Stimulated activated naive B cell treated with anti-CD40 and anti-IgM and Interleukin-4, amounts not matched to agents 10 μg/mL and 1 μg/mL and 100 μg/mL, for 72 hours (primary cell): Measurements from ENCODE around the gene CERS3.

Experiments
- ATAC-seq, 2 donors: fragments of 150-1000 bp; cut with Tn5 transposase; replicated peaks; 2 replicates each; pipeline ENCODE4 v1.10.0; 2021; ENCODE audit warnings: moderate library complexity in 1 of 2
- DNase-seq: peaks from one replicate; pipeline ENCODE4 v3.0.0; 2021
- H3K27ac Mint-ChIP-seq: one replicate; pipeline ENCODE4 v1.8.0; 2022; ENCODE audit warnings: mild to moderate bottlenecking, mixed read lengths
- H3K27me3 Mint-ChIP-seq, 2 donors: one replicate each; pipeline ENCODE4 v1.8.0; 2022; ENCODE audit warnings: mixed read lengths in 2 of 2
- H3K36me3 Mint-ChIP-seq, 2 donors: one replicate each; pipeline ENCODE4 v1.8.0; 2022; ENCODE audit warnings: mixed read lengths in 2 of 2, mild to moderate bottlenecking in 1 of 2
- H3K4me1 Mint-ChIP-seq, 2 donors: one replicate each; pipeline ENCODE4 v1.8.0; 2022; ENCODE audit warnings: mixed read lengths in 2 of 2, mild to moderate bottlenecking in 1 of 2
- H3K4me3 Mint-ChIP-seq, 2 donors: one replicate each; pipeline ENCODE4 v1.8.0; 2022; ENCODE audit warnings: mild to moderate bottlenecking in 2 of 2, mixed read lengths in 2 of 2, moderate library complexity in 1 of 2
- H3K9me3 Mint-ChIP-seq, 2 donors: one replicate each; pipeline ENCODE4 v1.8.0; 2022; ENCODE audit warnings: mixed read lengths in 2 of 2, mild to moderate bottlenecking in 1 of 2

The CERS3 gene

GRCh38 chr15:100517846-100518245 is 10.9 kb downstream of the CERS3 start:
- H3K36me3 Mint-ChIP-seq = no peaks in the 10 kb centered on the region
- no peak overlapping the region for H3K27ac Mint-ChIP-seq
- peaks cover 1 to 39% of the 10 kb centered on the region in 2 donors for H3K27me3 Mint-ChIP-seq
- peaks cover 0 to under 1% of the 10 kb centered on the region in 2 donors for H3K9me3 Mint-ChIP-seq
- DNase-seq (no peak), ATAC-seq (no peak)
- no peak overlapping the region for H3K4me3 Mint-ChIP-seq
- peaks cover 3 to 8% of the 10 kb centered on the region in 2 donors for H3K4me1 Mint-ChIP-seq

- ATAC-seq (no peak), DNase-seq (no peak)
- Mint-ChIP-seq H3K9me3 (no peaks in the 10 kb centered on the region), H3K27me3 (peaks cover 0 to 36% of the 10 kb centered on the region in 2 donors), H3K36me3 (no peaks in the 10 kb centered on the region), H3K4me3 (no peak overlapping the region), H3K4me1 (peaks cover 3 to 8% of the 10 kb centered on the region in 2 donors), H3K27ac (no peak overlapping the region)
Measured at GRCh38 chr15:100516643-100517512, 11.9 kb downstream of the CERS3 start.

GRCh38 chr15:100515758-100516157 is 13.0 kb downstream of the CERS3 start:
- Mint-ChIP-seq H3K36me3 (no peaks in the 10 kb centered on the region), H3K27me3 (peaks cover 0 to 36% of the 10 kb centered on the region in 2 donors), H3K27ac (no peak overlapping the region), H3K4me3 (no peak overlapping the region), H3K4me1 (peaks cover 3 to 8% of the 10 kb centered on the region in 2 donors), H3K9me3 (no peaks in the 10 kb centered on the region)
- ATAC-seq (no peak), DNase-seq (no peak)

- no peak overlapping the region for H3K4me3 Mint-ChIP-seq
- no peak overlapping the region for H3K27ac Mint-ChIP-seq
- H3K27me3 Mint-ChIP-seq = peaks cover 14 to 24% of the 10 kb centered on the region in 2 donors
- DNase-seq = no peak
- no peaks in the 10 kb centered on the region for H3K9me3 Mint-ChIP-seq
- no peaks in the 10 kb centered on the region for H3K4me1 Mint-ChIP-seq
- ATAC-seq = no peak
- H3K36me3 Mint-ChIP-seq = no peaks in the 10 kb centered on the region
Measured at GRCh38 chr15:100508641-100509300, 20.0 kb downstream of the CERS3 start.

GRCh38 chr15:100502651-100503050 is 26.1 kb downstream of the CERS3 start:
- H3K36me3 Mint-ChIP-seq = no peaks in the 10 kb centered on the region
- H3K9me3 Mint-ChIP-seq = peaks cover 0 to 2% of the 10 kb centered on the region in 2 donors
- H3K4me1 Mint-ChIP-seq = no peaks in the 10 kb centered on the region
- DNase-seq (no peak), ATAC-seq (no peak)
- H3K27ac Mint-ChIP-seq = no peak overlapping the region
- no peak overlapping the region for H3K4me3 Mint-ChIP-seq
- H3K27me3 Mint-ChIP-seq = peaks cover 13 to 23% of the 10 kb centered on the region in 2 donors

- Mint-ChIP-seq H3K27ac (no peak overlapping the region), H3K4me1 (no peaks in the 10 kb centered on the region), H3K36me3 (no peaks in the 10 kb centered on the region), H3K27me3 (peaks cover 15 to 24% of the 10 kb centered on the region in 2 donors), H3K9me3 (peaks cover 0 to 2% of the 10 kb centered on the region in 2 donors), H3K4me3 (no peak overlapping the region)
- ATAC-seq (no peak), DNase-seq (no peak)
Measured at GRCh38 chr15:100501117-100501516, 27.6 kb downstream of the CERS3 start.

- Mint-ChIP-seq H3K4me1 (no peaks in the 10 kb centered on the region), H3K27me3 (peaks cover 15 to 19% of the 10 kb centered on the region in 2 donors), H3K36me3 (no peaks in the 10 kb centered on the region), H3K9me3 (peaks cover 0 to 2% of the 10 kb centered on the region in 2 donors), H3K27ac (no peak overlapping the region), H3K4me3 (no peak overlapping the region)
- DNase-seq = no peak
- no peak for ATAC-seq
Measured at GRCh38 chr15:100500226-100500990, 28.3 kb downstream of the CERS3 start.

- no peak for DNase-seq
- peaks cover 9 to 12% of the 10 kb centered on the region in 2 donors for H3K27me3 Mint-ChIP-seq
- H3K36me3 Mint-ChIP-seq = no peaks in the 10 kb centered on the region
- no peaks in the 10 kb centered on the region for H3K4me1 Mint-ChIP-seq
- no peak overlapping the region for H3K4me3 Mint-ChIP-seq
- no peak for ATAC-seq
- no peaks in the 10 kb centered on the region for H3K9me3 Mint-ChIP-seq
- no peak overlapping the region for H3K27ac Mint-ChIP-seq
Measured at GRCh38 chr15:100495861-100496260, 32.9 kb downstream of the CERS3 start.

GRCh38 chr15:100493213-100493612 is 35.5 kb downstream of the CERS3 start:
- Mint-ChIP-seq H3K27me3 (peaks cover 7 to 9% of the 10 kb centered on the region in 2 donors), H3K4me3 (no peak overlapping the region), H3K36me3 (no peaks in the 10 kb centered on the region), H3K4me1 (no peaks in the 10 kb centered on the region), H3K9me3 (no peaks in the 10 kb centered on the region), H3K27ac (no peak overlapping the region)
- no peak for DNase-seq
- no peak for ATAC-seq

GRCh38 chr15:100484443-100484842 is 44.3 kb downstream of the CERS3 start:
- Mint-ChIP-seq H3K27me3 (no peaks in the 10 kb centered on the region), H3K9me3 (peaks cover 0 to 2% of the 10 kb centered on the region in 2 donors), H3K27ac (no peak overlapping the region), H3K4me3 (no peak overlapping the region), H3K36me3 (no peaks in the 10 kb centered on the region), H3K4me1 (no peaks in the 10 kb centered on the region)
- DNase-seq (no peak), ATAC-seq (no peak)

GRCh38 chr15:100483370-100483769 is 45.4 kb downstream of the CERS3 start:
- Mint-ChIP-seq H3K4me1 (no peaks in the 10 kb centered on the region), H3K27me3 (no peaks in the 10 kb centered on the region), H3K27ac (no peak overlapping the region), H3K36me3 (no peaks in the 10 kb centered on the region), H3K4me3 (no peak overlapping the region), H3K9me3 (peaks cover 10% of the 10 kb centered on the region in 2 donors)
- ATAC-seq = no peak
- no peak for DNase-seq

GRCh38 chr15:100476805-100477204 is 51.9 kb downstream of the CERS3 start:
- Mint-ChIP-seq H3K4me3 (no peak overlapping the region), H3K4me1 (no peaks in the 10 kb centered on the region), H3K36me3 (peaks cover 0 to 2% of the 10 kb centered on the region in 2 donors), H3K27ac (no peak overlapping the region), H3K27me3 (no peaks in the 10 kb centered on the region), H3K9me3 (peaks cover 20 to 34% of the 10 kb centered on the region in 2 donors)
- no peak for ATAC-seq
- DNase-seq = no peak

GRCh38 chr15:100472736-100473135 is 56.0 kb downstream of the CERS3 start:
- Mint-ChIP-seq H3K4me1 (no peaks in the 10 kb centered on the region), H3K4me3 (no peak overlapping the region), H3K9me3 (peaks cover 3 to 18% of the 10 kb centered on the region in 2 donors), H3K36me3 (peaks cover 0 to under 1% of the 10 kb centered on the region in 2 donors), H3K27ac (no peak overlapping the region), H3K27me3 (peaks cover 13 to 17% of the 10 kb centered on the region in 2 donors)
- DNase-seq = no peak
- ATAC-seq = no peak

- Mint-ChIP-seq H3K4me1 (no peaks in the 10 kb centered on the region), H3K4me3 (no peak overlapping the region), H3K27ac (no peak overlapping the region), H3K36me3 (no peaks in the 10 kb centered on the region), H3K27me3 (peaks cover 13 to 17% of the 10 kb centered on the region in 2 donors), H3K9me3 (peaks cover 0 to 13% of the 10 kb centered on the region in 2 donors)
- no peak for DNase-seq
- ATAC-seq = no peak
Measured at GRCh38 chr15:100471933-100472332, 56.8 kb downstream of the CERS3 start.
